GM12864 (cell line): ENCODE results near the gene TMEM196.

ENCODE experiments used
- DNase-seq: peaks from one replicate; pipeline ENCODE4 v3.0.0-alpha.2; 2011; ENCODE audit warnings: low read depth
- H3K4me3 ChIP-seq: 2 replicates; pipeline ENCODE4 v1.5.1; 2011; ENCODE audit warnings: mild to moderate bottlenecking, low read depth, low read length, control low read depth
- CTCF ChIP-seq: IDR thresholded peaks from 2 replicates; pipeline ENCODE4 v1.5.1; 2011; ENCODE audit warnings: low read depth, mild to moderate bottlenecking, moderate library complexity, low read length, control low read depth, inconsistent platforms; ENCODE audit errors: missing control alignments

The TMEM196 gene

GRCh38 chr7:19776981-19777380 lies 3.6 kb upstream of the TMEM196 start:
- TF ChIP-seq CTCF: no peak
- DNase-seq: no peak
- no peak overlapping the region for H3K4me3 ChIP-seq

- no peak for TF ChIP-seq CTCF
- no peak for DNase-seq
- H3K4me3 ChIP-seq: no peak overlapping the region
These were observed 2.2 kb upstream of the TMEM196 start for GRCh38 chr7:19775578-19775977.

GRCh38 chr7:19772306-19772705 lies 1.1 kb downstream of the TMEM196 start:
- H3K4me3 ChIP-seq: no peak overlapping the region
- TF ChIP-seq CTCF: no peak
- DNase-seq: no peak

GRCh38 chr7:19762631-19763030 lies 10.8 kb downstream of the TMEM196 start:
- no peak for DNase-seq
- TF ChIP-seq CTCF: no peak
- no peak overlapping the region for H3K4me3 ChIP-seq

- TF ChIP-seq CTCF: peak; percentile 66
- DNase-seq: peak; percentile 13
- no peak overlapping the region for H3K4me3 ChIP-seq
These were observed 18.8 kb downstream of the TMEM196 start for GRCh38 chr7:19754521-19755116.

GRCh38 chr7:19752020-19752419 lies 21.4 kb downstream of the TMEM196 start:
- TF ChIP-seq CTCF: no peak
- no peak overlapping the region for H3K4me3 ChIP-seq
- DNase-seq: no peak

- no peak overlapping the region for H3K4me3 ChIP-seq
- TF ChIP-seq CTCF: no peak
- no peak for DNase-seq
These were observed 23.8 kb downstream of the TMEM196 start for GRCh38 chr7:19749658-19750057.
